HG02763 (cell line): ENCODE results near the gene FHIP1B.

Experiments used
- ATAC-seq: cut with Tn5 transposase; IDR thresholded peaks from one replicate; pipeline ENCODE4 v1.9.1; 2021; ENCODE audit warnings: mild to moderate bottlenecking, moderate library complexity; ENCODE audit not compliant: unreplicated experiment

FHIP1B gene

GRCh38 chr11:6203327-6203726 lies 31.1 kb downstream of the FHIP1B start:
- peak; percentile 73 for ATAC-seq

- no peak for ATAC-seq
Observed at GRCh38 chr11:6202041-6202440, 32.4 kb downstream of the FHIP1B start.

DNA sequence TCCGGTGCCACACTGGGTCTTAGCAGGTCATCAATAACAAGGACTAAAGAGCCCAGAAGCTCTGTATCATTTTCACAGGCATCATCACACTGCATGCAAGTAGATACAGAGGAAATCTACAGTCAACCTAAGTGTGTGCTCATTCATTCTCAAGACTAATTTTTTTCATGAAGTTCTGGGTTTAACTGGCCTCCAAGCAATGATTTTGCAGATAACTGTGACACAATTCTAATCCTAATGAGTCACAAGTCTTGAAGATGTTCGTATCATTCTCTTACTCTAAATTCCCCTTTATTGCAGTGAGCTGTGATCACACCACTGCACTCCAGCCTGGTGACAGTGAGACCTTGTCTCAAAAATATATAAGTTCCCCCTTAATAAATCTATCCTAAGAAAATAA lies 33.0 kb downstream of the FHIP1B start:
- ATAC-seq = no peak

DNA sequence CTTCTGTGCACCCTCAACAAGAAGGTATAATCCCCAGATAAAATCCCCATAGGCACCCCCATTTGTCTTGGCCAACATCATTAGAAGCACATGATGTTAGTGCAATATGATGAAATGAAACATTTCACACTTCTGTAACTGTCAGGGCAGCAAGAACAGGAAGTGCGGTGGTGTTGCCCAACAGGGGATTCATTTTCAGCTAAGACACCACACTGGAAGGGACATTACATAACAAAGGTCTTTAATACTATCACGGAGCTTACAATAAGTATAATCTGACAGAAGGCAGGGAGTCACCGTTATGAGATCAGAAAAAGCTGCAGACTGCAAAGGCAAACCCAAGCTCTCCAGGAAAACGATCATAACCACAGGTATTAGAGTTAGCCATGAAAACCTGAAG lies 33.5 kb downstream of the FHIP1B start:
- no peak for ATAC-seq

GRCh38 chr11:6199174-6199810 lies 35.1 kb downstream of the FHIP1B start, which contains the start of gene OR52W1:
Gene OR52W1, plus strand, starts transcription at chr11:6199224. Its CDS starts 0 bp downstream, at chr11:6199224.
- no peak for ATAC-seq

DNA sequence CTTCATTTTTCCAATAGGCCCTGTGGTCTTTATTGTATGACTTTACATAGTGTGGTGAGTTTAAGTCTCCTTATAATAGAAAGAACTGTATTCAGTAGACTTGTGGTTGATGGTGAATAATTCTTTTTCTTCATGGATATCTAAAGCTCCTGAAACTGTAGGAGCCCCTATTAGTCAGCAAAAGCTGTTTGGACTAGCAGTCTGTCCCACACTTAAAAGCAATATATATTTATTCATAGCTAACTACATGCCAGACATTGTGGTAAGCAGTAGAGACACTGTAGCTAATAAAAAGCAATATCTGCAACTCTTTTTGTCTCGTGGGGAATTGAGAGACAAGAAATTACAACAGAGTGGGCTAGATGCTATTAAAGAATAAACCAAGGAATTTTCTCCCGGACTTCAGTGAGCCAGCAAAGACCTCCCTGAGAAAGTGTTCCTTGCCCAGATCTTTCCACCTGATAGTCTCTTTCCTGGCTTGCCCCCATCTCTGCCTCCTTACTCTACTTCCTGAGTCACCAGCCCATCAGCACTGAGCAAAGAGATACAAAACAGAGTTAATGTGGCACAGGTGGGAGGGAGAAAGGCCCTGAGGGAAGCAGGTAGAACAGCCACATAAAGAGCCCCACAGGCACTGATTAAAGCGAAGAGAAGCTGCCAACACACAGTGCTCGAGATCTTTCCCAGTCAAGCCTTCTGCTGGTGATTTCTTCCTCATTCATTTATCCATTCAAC lies 36.8 kb downstream of the FHIP1B start:
- no peak for ATAC-seq

- no peak for ATAC-seq
Observed at GRCh38 chr11:6196396-6196795, 38.0 kb downstream of the FHIP1B start.

- no peak for ATAC-seq
Observed at GRCh38 chr11:6194065-6194581, 40.3 kb downstream of the FHIP1B start.

DNA sequence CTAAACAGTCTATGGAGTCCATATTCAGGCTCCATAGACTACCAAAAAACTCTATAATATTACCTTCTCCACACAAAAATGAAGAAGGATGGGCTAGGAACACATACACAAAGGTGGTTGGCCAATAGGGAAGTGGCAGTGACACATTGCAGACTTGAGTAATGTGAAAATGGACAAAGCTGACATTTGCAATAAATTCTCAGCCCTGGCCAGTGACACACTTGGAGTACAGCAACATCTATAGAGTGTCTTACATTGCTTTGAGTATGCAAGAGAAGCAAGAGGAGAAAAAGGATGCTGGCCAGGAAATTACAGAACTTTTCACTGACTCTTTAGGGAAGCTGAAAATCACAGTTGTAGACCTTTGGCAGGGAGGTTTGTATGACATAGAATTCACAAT lies 42.7 kb downstream of the FHIP1B start:
- ATAC-seq = no peak

DNA sequence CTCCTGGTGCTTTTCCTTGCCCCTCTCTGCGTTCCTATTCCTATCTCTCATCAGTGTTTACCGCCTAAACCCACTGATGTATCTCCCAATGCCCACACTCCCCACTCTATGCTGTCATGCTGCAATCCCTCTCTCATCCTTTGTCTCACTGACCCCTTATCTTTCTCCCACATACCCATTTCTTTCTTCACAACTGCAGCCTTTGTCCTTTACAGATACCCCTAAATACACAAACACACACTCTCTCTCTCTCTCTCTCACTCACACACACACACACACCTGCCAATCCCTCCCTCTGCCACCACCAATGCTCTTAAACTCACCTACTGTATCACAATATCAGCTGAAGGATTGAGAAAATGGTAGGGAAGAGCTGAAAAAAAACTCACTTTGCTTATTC lies 59.0 kb downstream of the FHIP1B start:
- ATAC-seq = no peak

DNA sequence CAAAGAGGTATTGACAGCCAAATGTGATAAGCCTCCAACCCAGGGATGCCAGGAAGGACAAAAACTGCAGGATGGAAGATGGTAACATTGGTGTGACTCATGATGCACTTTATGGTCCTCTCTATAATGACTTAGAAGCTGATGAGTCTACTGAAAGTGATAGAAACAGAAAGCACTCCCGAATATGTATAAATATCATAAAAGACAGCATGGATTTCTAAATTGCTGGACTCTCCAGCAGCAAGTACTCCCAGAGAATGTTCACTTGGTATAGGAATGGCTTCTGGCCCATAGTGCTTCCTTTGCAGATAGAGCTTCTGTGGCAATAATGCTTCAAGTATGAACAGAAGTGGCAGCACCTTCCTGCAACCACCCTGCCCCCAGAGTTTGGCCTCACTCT lies 64.2 kb downstream of the FHIP1B start, which contains the start of gene OR52B2:
Gene OR52B2 (minus strand): TSS at position 101 of the 400 bp plus-strand sequence. CDS start 0 bp downstream, at position 101.
- ATAC-seq = no peak
